ENCODE data around the gene DNAJB6. TPM values are rescaled to one million over a fixed set of nuclear protein-coding genes. Genes with fewer than 3 reads are reported as not detected.

The DNAJB6 gene
- total RNA-seq, 1 donor from 2014 or later: 122 TPM

DNA sequence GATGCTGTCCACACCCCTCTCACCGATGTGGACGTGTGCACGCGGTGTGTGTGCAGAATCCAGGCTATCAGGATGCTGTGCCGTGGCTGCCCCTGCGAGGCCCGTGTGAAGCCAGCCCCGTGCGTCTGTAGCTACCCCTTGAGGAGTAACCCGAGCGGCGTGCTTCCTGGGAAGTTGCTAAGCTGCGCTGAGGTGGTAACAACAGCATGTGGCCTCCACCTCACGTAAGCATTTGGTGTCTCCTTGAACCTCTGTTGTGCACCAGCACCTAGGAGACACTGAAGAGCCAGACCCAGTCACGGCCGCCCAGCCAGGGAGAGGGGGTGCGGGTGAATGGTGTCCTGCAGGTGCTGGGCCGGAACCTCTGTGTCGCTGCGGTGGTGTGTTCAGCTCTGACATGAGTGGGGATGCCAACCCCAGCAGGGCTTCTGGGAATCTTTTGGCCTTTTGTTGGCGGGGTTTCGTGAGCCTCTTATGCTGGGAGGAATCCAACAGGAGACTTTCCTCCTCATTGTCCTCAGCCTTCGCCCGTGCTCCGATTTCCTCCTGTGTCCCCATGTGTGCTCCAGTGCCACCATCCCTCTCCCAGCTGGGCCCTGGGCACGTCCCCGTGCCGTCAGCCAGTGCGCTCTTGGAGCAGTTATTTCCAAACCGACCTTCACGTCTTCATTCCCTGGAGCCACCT, 60.4 kb downstream of the DNAJB6 start:
- Mint-ChIP-seq H3K27ac (no peak overlapping the region), H3K9me3 (no peaks in the 10 kb centered on the region), H3K4me1 (ENCODE audit: low read depth) (peaks cover 5% of the 10 kb centered on the region), H3K4me3 (ENCODE audit: low read depth) (no peak overlapping the region), H3K27me3 (ENCODE audit: low read depth) (no peaks in the 10 kb centered on the region), H3K36me3 (ENCODE audit: low read depth) (peaks cover 32% of the 10 kb centered on the region)
- intact Hi-C loops (cut with micrococcal nuclease): no loop called here
- DNase-seq (ENCODE audit: low spot score): no peak

DNA sequence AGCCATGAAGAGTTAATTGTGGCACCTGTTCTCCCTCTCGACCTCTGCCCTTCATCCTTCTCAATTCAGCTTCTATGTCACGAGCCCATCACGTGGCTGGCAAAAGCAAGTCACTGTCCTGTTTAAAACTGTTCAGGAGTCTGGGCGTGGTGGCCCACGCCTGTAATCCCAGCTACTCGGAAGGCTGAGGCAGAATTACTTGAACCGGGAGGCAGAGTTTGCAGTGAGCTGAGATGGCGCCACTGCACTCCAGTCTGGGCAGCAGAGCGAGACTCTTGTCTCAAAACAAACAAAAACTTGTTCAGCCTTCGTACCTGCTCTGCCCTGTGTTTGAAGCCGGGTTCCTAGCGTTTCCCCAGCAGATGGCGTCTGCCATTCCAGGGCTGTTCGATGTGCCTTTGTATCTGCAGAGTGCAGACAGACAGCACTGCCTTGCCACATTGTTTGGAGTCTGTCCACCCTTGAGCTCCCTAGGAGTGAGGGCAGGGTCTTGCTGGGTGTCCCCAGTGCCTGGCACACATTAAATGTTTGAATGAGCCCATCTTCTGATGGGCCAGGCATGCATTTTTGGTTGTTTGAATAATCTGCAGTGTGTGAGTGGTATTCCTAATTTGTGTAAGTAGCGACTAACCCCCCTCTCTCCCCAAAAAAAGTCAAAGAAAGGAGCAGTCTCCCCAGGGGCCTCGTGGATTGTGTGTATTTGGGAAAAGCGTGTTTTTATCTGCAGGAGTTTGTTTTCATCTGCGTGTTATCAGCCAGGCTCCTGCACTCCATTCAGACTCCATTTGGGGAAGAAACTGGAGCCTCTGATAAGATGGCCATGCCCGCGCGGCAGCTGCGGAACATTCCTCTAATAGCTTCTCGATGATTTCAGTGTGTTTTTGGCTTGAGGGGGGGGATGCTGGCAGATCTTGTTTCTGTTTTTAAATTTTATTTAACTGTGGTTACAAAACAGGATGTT, 61.2 kb downstream of the DNAJB6 start:
- Mint-ChIP-seq H3K27ac (no peak overlapping the region), H3K4me1 (ENCODE audit: low read depth) (peaks cover 7% of the 10 kb centered on the region), H3K9me3 (no peaks in the 10 kb centered on the region), H3K4me3 (ENCODE audit: low read depth) (no peak overlapping the region), H3K27me3 (ENCODE audit: low read depth) (no peaks in the 10 kb centered on the region), H3K36me3 (ENCODE audit: low read depth) (peaks cover 31% of the 10 kb centered on the region)
- intact Hi-C loops (cut with micrococcal nuclease): no loop called here
- DNase-seq (ENCODE audit: low spot score): no peak

- no peaks in the 10 kb centered on the region for H3K9me3 Mint-ChIP-seq
- H3K4me1 Mint-ChIP-seq (ENCODE audit: low read depth): peaks cover 8% of the 10 kb centered on the region
- H3K27me3 Mint-ChIP-seq (ENCODE audit: low read depth): no peaks in the 10 kb centered on the region
- DNase-seq (ENCODE audit: low spot score): no peak
- intact Hi-C loops (cut with micrococcal nuclease): no loop called here
- peaks cover 32% of the 10 kb centered on the region for H3K36me3 Mint-ChIP-seq (ENCODE audit: low read depth)
- no peak overlapping the region for H3K4me3 Mint-ChIP-seq (ENCODE audit: low read depth)
- H3K27ac Mint-ChIP-seq: no peak overlapping the region
Measured at GRCh38 chr7:157399086-157399687, 62.4 kb downstream of the DNAJB6 start.

DNA sequence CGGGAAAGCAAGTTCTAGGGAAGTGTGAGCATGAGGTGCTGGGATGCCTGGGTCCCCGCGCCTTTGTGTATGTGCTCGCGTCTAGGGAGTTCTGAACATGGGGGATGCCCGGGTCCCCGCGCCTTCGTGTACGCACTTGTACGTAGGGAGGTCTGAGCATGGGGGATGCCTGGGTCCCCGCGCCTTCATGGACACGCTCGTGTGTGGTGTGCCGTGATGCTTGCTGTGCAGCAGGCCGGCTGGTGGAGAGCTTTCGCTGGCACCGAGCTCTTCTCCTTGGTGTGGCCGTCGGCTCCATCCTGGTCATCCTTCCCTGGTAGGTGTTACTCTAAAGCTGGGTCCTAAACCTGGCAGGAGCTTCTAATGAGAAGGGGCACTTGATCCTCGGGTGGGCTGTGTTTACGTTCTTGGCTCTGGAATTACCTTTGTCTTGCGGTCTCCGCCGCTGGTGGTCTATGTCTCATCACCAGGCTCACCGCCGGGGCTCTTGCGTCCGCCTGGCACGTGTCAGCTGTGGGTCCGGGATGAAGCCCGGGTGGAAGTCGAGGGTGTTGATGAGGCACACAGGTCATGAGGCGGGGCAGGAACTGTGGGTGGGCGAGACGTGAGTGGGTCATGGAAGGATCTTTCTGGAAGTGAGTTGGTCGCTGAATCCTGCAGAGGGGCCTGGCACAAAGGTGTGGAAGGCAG, 63.5 kb downstream of the DNAJB6 start:
- DNase-seq (ENCODE audit: low spot score): no peak
- peaks cover 28% of the 10 kb centered on the region for H3K36me3 Mint-ChIP-seq (ENCODE audit: low read depth)

GRCh38 chr7:157401567-157402387, 65.0 kb downstream of the DNAJB6 start:
- Mint-ChIP-seq H3K27me3 (ENCODE audit: low read depth) (no peaks in the 10 kb centered on the region), H3K4me1 (ENCODE audit: low read depth) (peaks cover 15% of the 10 kb centered on the region), H3K27ac (no peak overlapping the region), H3K9me3 (no peaks in the 10 kb centered on the region), H3K36me3 (ENCODE audit: low read depth) (peaks cover 28% of the 10 kb centered on the region), H3K4me3 (ENCODE audit: low read depth) (no peak overlapping the region)
- no peak for DNase-seq (ENCODE audit: low spot score)
- intact Hi-C loops (cut with micrococcal nuclease): no loop called here

More for the DNA sequence above, 63.5 kb downstream of the DNAJB6 start:
- Mint-ChIP-seq H3K4me1 (ENCODE audit: low read depth) (peaks cover 14% of the 10 kb centered on the region), H3K9me3 (no peaks in the 10 kb centered on the region), H3K27me3 (ENCODE audit: low read depth) (no peaks in the 10 kb centered on the region), H3K4me3 (ENCODE audit: low read depth) (no peak overlapping the region), H3K27ac (no peak overlapping the region)
- intact Hi-C loops (cut with micrococcal nuclease): no loop called here

GRCh38 chr7:157402388-157402703, 65.5 kb downstream of the DNAJB6 start:
- Mint-ChIP-seq H3K4me3 (ENCODE audit: low read depth) (no peak overlapping the region), H3K4me1 (ENCODE audit: low read depth) (peaks cover 15% of the 10 kb centered on the region), H3K9me3 (no peaks in the 10 kb centered on the region), H3K27ac (no peak overlapping the region), H3K27me3 (ENCODE audit: low read depth) (no peaks in the 10 kb centered on the region), H3K36me3 (ENCODE audit: low read depth) (peaks cover 28% of the 10 kb centered on the region)
- intact Hi-C loops (cut with micrococcal nuclease): no loop called here
- DNase-seq (ENCODE audit: low spot score): no peak

DNA sequence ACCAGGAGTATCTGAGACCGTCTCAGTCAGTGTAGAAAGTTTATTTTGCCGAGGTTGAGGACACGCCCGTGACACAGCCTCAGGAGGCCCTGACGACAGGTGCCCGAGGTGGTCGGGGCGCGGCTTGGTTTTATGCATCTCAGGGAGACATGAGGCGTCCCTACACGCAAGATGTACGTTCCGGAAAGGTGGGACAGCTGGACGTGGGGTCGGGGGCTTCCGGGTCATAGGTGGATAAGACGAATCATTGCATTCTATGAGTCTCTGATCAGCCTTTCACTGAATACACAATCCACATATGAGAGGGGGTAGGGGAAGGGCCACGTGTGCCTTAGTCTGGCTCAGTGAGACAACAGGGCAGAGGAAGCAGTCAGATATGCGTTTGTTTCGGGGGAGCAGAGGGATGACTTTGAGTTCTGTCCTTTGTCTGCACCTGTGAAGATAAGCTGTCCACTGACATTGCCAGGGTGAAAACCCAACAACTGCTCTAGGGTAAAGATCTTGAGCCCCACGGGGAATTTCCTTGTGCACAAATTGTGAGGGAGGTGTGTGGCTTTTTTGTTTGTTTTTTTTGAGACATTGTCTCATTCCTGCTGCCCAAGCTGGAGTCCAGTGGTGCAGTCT, 66.2 kb downstream of the DNAJB6 start:
- peaks cover 26% of the 10 kb centered on the region for H3K36me3 Mint-ChIP-seq (ENCODE audit: low read depth)
- intact Hi-C loops (cut with micrococcal nuclease): no loop called here
- H3K9me3 Mint-ChIP-seq: no peaks in the 10 kb centered on the region
- no peak overlapping the region for H3K4me3 Mint-ChIP-seq (ENCODE audit: low read depth)
- H3K27me3 Mint-ChIP-seq (ENCODE audit: low read depth): no peaks in the 10 kb centered on the region
- DNase-seq (ENCODE audit: low spot score): no peak
- H3K27ac Mint-ChIP-seq: no peak overlapping the region
- H3K4me1 Mint-ChIP-seq (ENCODE audit: low read depth): peaks cover 11% of the 10 kb centered on the region

GRCh38 chr7:157403646-157404401, 67.0 kb downstream of the DNAJB6 start:
- H3K4me3 Mint-ChIP-seq (ENCODE audit: low read depth): no peak overlapping the region
- peaks cover 11% of the 10 kb centered on the region for H3K4me1 Mint-ChIP-seq (ENCODE audit: low read depth)
- no peaks in the 10 kb centered on the region for H3K27me3 Mint-ChIP-seq (ENCODE audit: low read depth)
- H3K27ac Mint-ChIP-seq: no peak overlapping the region
- H3K36me3 Mint-ChIP-seq (ENCODE audit: low read depth): peaks cover 21% of the 10 kb centered on the region
- DNase-seq (ENCODE audit: low spot score): no peak
- intact Hi-C loops (cut with micrococcal nuclease): loop anchor here (2.0 kb wide), 1 partner anchor 13 kb away; no protein-coding TSS in a partner anchor
- H3K9me3 Mint-ChIP-seq: no peaks in the 10 kb centered on the region

- H3K36me3 Mint-ChIP-seq (ENCODE audit: low read depth): peaks cover 17% of the 10 kb centered on the region
- no peaks in the 10 kb centered on the region for H3K9me3 Mint-ChIP-seq
- peak; percentile 14 for DNase-seq (ENCODE audit: low spot score)
- H3K4me1 Mint-ChIP-seq (ENCODE audit: low read depth): peaks cover 11% of the 10 kb centered on the region
- H3K4me3 Mint-ChIP-seq (ENCODE audit: low read depth): no peak overlapping the region
- intact Hi-C loops (cut with micrococcal nuclease): loop anchor here (2.0 kb wide), 1 partner anchor 14 kb away; no protein-coding TSS in a partner anchor
- no peak overlapping the region for H3K27ac Mint-ChIP-seq
- H3K27me3 Mint-ChIP-seq (ENCODE audit: low read depth): no peaks in the 10 kb centered on the region
Measured at GRCh38 chr7:157404845-157405481, 68.2 kb downstream of the DNAJB6 start.

DNA sequence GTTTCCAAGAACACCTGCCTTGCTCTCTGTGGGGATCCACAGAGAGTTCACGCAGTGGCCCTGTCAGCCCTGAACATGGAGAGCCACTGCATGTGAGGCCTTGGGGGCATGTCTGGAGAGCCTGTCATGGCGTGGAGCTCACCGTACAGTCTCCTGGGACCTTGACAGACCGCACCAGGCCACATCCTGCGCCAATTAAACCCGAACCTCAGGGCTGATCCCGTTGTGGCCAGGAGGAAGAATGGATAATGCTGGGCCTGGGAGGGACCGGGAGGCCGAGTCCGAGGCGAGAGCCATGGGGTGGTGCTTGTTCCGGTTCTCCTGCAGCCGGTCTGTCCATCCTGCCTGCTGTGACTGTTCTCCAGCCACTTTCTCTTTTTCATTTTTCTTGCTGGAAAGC, 68.7 kb downstream of the DNAJB6 start:
- H3K4me3 Mint-ChIP-seq (ENCODE audit: low read depth): no peak overlapping the region
- H3K27me3 Mint-ChIP-seq (ENCODE audit: low read depth): no peaks in the 10 kb centered on the region
- no peak for DNase-seq (ENCODE audit: low spot score)
- H3K36me3 Mint-ChIP-seq (ENCODE audit: low read depth): peaks cover 16% of the 10 kb centered on the region
- intact Hi-C loops (cut with micrococcal nuclease): loop anchor here (2.0 kb wide), 1 partner anchor 15 kb away; no protein-coding TSS in a partner anchor
- H3K9me3 Mint-ChIP-seq: no peaks in the 10 kb centered on the region
- peaks cover 11% of the 10 kb centered on the region for H3K4me1 Mint-ChIP-seq (ENCODE audit: low read depth)
- no peak overlapping the region for H3K27ac Mint-ChIP-seq
